Stimulated activated CD8-positive, alpha-beta memory T cell treated with anti-CD3 and anti-CD28 coated beads, Interleukin-15, amount 100 ng/mL, for 24 hours (primary cell): Measurements from ENCODE around the gene SPATA13.

Experiments used
- DNase-seq: peaks from one replicate; pipeline ENCODE4 v3.0.0-alpha.2; 2020; ENCODE audit warnings: low read depth

SPATA13 gene

GRCh38 chr13:24253520-24254145, 93.1 kb downstream of the SPATA13 start:
- no peak for DNase-seq

- DNase-seq = no peak
These were observed 93.8 kb downstream of the SPATA13 start for GRCh38 chr13:24254146-24254841.

- DNase-seq = no peak
These were observed 97.0 kb downstream of the SPATA13 start for GRCh38 chr13:24257497-24257896.

- no peak for DNase-seq
These were observed 101.0 kb downstream of the SPATA13 start for GRCh38 chr13:24261566-24261965.

- no peak for DNase-seq
These were observed 103.1 kb downstream of the SPATA13 start for GRCh38 chr13:24263632-24264031.

GRCh38 chr13:24264976-24265375, 104.5 kb downstream of the SPATA13 start:
- no peak for DNase-seq

GRCh38 chr13:24265453-24265852, 104.9 kb downstream of the SPATA13 start:
- no peak for DNase-seq

GRCh38 chr13:24267274-24267673, 106.8 kb downstream of the SPATA13 start:
- DNase-seq = no peak

GRCh38 chr13:24267801-24268200, 107.3 kb downstream of the SPATA13 start:
- no peak for DNase-seq

GRCh38 chr13:24269821-24270220, 109.3 kb downstream of the SPATA13 start:
- DNase-seq = no peak

- no peak for DNase-seq
These were observed 110.2 kb downstream of the SPATA13 start for GRCh38 chr13:24270639-24271141.

GRCh38 chr13:24271231-24271600, 110.7 kb downstream of the SPATA13 start:
- DNase-seq = no peak

GRCh38 chr13:24271601-24272451, 111.3 kb downstream of the SPATA13 start:
- no peak for DNase-seq

GRCh38 chr13:24272452-24273161, 112.1 kb downstream of the SPATA13 start:
- no peak for DNase-seq

GRCh38 chr13:24273926-24274325, 113.4 kb downstream of the SPATA13 start:
- no peak for DNase-seq

- DNase-seq = no peak
These were observed 114.0 kb downstream of the SPATA13 start for GRCh38 chr13:24274452-24275021.

GRCh38 chr13:24275041-24275440, 114.5 kb downstream of the SPATA13 start:
- DNase-seq = no peak

- no peak for DNase-seq
These were observed 115.8 kb downstream of the SPATA13 start for GRCh38 chr13:24276306-24276705.

GRCh38 chr13:24276861-24277260, 116.3 kb downstream of the SPATA13 start:
- DNase-seq = no peak

- DNase-seq = no peak
These were observed 117.2 kb downstream of the SPATA13 start for GRCh38 chr13:24277761-24278160.

- DNase-seq = no peak
These were observed 119.0 kb downstream of the SPATA13 start for GRCh38 chr13:24279327-24280110.
